GM19351 (cell line): ENCODE measurements around the gene RPL28.

Experiments
- ATAC-seq: cut with Tn5 transposase; IDR thresholded peaks from one replicate; pipeline ENCODE4 v1.9.1; 2021; ENCODE audit warnings: mild to moderate bottlenecking, moderate library complexity; ENCODE audit not compliant: unreplicated experiment

RPL28 gene

DNA sequence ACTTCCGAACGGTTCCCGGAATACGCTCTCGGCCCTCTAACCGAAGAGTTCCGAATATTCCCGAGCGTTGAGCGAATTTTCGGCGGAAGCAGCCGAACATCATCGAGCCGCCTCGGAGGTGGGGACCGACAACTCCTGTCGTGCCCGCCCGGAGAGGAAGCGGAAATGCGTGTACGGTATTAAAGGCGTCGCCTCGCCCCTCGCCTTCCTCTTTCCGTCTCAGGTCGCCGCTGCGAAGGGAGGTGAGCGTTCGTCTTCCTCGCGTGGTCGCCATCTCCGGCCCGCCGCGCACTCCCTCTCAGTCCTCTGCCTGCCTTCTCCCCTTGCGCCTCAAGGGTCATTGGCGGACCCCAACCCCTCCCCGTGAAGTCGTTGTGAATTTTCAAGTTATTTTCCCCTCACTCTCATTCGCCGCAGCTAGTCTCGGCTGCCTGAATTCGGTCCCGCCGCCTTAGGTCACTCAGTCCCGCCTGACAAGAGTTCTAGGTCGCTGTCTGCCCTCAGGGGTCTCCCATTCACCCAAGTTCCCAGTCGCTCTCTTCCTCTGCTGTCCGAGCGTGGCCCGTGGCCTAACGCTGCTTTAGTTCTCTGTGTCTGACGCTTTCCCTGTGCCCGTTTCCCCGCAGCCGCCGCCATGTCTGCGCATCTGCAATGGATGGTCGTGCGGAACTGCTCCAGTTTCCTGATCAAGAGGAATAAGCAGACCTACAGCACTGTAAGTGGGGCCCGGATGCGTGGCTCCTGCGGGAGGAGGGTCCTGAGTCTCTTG, at the start of gene RPL28:
TSS of gene RPL28 (plus strand) at position 209 of the 769 bp plus-strand sequence. CDS start at position 635, 426 bp downstream.
- peak; percentile 63 for ATAC-seq

DNA sequence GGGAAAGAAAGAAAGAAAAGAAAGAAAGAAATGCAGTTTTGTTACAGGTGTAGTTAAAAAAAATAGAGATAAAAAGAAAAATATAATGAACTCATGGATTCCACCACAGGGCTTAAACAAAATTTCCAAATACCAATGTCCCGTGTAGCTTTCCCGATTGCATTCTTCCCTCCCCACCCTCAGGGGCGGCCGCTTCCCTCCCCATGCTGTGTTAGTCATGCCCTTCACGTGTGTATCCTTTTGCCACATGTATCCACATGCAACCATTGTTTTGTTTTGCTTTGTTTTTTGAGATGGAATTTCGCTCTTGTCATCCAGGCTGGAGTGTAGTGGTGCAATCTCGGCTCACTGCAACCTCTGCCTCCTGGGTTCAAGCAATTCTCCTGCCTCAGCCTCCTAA, 49.6 kb upstream of the RPL28 start:
- no peak for ATAC-seq

DNA sequence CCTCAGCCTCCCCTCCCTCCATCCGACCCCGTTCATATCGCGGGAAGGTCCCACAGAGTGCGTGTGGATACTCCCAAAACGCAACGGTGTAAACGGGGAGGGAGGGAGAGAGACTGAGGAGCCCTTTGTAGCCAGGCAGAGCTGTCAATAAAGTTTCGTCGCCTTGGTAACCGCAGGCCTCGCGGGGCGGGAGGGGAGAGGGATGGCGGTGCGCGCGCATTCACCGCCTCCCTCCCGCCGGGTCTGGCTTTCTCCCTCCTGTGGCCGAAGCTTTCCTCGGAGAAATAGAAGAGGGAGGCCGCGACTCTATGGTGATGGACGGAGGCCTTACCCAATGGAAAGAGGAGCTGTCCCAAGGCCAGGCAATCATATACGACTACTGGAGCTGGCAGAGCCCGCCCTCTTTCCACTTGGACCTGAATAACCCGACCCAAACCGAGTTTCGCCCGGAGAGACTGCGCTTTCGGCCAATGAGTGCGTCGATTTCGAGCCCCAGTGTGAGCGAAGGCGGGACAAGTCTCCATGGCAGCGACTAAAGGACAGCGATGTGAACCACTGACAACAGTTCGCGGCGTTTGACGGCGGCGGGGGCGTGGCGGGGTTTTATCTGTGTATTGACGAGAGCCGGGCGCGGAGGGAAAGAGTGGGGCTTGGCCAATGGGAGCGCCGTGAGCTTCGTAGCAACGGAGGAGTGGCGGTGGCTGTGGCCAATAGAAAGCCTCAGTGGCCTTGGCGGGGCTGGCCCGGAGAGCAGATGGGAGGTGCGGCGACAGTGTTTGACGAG, 46.4 kb upstream of the RPL28 start, which contains the start of gene KMT5C:
TSS of gene KMT5C (plus strand) at position 772 of the 784 bp plus-strand sequence. CDS start 2,061 bp downstream, outside the sequence.
- peak; percentile 80 for ATAC-seq

DNA sequence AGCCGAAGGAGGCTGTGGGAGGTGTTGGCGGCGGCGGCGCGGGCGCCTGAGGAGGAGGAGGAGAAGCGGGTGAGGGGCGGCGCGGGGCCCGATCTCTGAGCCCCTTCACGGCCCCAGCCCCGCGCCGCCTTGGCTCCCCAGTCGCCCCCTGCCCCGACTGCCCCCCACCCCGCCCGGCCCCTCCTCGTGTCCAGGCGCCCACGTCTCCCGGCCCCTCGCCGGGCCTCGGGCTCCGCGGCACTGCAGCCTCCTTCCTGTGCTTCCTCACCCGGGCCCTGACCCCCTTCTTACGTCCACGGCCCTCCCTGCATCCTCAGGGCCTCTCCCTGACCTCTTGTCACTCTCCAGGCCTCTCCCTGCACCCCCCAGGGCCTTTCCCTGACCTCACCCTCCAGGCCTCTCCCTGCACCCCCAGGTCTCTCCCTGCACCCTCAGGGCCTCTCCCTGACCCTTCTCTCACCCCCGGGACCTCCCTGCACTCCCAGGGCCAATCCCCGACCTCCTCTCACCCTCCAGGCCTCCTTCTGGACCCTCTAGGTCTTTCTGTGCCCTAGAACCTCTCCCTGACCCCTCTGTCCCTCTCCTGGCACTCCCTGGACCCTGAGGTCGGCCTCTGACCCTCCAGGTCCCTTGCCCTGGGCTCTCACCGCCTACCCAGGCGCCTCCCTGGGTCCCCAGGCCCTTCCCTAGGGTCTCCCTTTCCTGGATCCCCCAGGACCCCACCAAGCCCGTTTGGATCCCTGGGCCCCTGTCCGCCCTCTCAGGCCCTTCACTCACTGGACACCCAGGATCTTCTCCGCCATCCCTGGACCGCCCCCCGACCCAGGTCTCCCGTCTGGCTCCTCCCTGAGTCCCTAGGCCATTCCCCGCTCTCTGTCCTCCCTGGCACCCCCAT, 45.6 kb upstream of the RPL28 start:
- no peak for ATAC-seq

DNA sequence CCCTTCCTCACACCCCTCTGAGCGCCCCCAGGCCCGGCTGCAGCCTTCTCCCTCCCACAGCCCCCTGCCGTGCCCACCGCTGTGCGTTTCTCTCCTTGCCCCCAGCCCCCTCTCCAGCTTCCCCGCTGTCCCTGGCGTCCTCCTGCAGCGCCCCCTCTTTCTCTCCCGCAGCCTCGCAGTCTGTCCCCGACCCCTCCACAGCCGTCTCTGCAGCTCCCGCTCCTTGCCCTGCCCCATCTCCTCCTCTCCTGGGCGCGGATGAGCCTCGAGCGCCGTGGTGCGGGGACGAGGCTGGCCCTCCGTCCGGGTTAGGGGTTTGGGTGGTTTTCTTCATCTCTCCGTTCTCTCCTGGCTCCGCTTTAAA, 45.0 kb upstream of the RPL28 start:
- ATAC-seq, result no peak

DNA sequence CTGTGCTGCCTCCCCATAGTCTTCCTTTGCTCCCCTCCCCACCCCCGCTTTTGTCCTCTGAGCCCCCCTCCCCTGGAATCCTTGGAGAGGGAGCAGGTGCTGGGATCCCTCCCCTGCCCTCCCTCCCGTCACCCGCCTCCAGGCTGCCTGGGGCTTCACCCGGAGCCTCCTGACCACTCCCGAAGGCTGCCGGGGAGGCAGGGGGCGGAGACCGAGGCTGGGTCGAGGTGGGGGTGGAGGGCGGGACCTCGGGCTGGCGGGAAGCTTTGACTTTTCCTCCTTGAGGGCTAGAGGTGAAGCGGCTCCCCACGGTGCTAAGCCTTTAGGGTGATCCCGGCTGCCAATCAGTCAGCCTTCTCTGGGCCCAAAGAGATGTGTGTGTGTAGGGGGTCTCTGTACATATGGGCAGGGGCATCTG, 44.6 kb upstream of the RPL28 start:
- no peak for ATAC-seq

DNA sequence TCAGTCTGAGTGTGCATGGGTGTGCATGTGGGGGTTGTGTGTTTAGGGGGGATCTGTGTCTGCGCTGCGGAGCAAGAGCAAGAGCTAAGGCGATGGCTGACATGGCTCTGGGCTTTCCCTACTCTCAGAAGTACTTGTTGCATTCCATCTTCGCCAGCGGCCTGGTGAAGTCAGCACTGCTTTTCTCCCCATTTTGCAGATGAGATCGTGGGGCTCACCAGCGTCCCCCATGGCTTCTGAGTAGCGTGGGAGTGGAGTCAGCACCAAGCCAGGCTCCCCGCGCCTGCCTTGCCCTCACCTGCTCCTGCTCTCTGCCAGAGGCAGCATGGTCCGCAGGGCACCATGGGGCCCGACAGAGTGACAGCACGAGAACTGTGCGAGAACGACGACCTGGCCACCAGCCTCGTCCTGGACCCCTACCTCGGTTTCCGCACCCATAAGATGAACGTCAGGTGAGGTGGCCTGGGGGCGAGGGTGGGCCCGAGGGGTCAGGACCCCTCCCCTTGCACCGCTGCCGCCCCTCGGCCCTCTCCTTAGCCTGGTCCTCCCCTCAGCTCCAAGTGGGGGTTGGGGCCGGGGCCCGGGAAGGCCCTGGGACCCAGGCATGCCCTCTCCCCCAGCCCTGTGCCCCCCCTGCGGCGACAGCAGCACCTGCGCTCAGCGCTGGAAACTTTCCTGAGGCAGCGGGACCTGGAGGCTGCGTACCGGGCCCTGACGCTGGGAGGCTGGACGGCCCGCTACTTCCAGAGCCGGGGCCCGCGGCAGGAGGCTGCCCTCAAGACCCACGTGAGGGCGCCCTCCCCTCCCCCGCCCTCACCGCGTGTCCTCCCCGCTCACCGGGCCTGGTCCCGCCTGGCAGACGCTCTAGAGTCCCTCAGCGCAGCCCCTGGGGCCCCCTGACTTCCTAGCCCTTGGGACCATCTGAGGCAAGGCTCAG, 43.9 kb upstream of the RPL28 start:
- ATAC-seq, result no peak

DNA sequence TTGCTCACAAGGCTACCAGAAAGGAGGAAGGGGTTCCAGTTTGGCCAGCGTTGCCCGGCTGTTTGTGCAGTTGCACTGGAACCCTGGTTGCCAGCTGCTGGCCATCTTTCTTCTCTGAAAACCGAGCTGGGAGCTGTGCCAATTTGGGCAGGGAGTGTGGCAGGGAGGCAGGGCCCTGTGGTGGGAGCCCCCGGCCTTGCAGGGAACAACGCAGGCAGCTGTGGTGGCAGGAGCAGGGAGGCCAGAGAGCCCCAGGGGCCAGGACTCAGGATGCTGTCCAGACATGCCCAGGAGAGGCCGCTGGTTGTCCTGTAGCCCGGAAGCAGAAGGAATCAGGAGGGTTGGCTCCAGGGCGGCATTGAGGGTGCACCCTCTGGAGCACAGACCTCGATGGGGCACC, 41.3 kb upstream of the RPL28 start:
- ATAC-seq, result no peak

DNA sequence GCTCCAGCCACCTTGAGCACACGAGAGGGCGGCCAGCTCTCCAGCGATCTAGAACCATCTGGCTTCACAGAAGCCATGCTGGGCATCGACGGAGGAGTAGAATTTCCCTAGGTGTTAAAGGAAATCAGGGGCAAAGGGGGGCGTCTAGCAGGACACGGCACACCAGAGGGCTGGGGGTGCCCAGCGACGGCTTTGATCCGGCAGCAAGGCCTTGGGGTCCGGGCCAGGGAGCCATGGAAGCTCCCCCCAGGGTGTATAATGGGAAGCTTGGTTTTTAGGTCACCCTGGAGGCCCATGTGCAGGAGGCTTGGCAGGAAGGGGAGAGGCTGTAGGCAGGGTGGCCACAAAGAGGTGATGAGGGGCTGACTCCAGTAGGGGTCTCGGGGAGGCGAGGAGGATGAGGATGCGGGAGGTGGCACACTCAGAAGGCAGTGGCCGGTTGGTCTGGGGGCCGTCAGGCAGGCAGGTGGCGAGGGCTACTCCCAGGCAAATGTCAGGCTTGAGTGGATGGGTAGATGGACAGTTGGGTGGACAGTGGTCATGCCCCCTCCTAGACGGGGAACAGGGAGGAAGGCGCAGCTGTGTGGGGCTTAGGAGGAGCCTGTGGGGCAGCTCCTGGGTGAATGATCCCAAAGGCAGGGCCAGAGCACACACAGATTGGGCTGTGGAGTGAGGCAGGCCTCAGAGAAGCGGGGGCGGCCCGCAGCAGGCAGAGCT, 40.5 kb upstream of the RPL28 start:
- no peak for ATAC-seq

DNA sequence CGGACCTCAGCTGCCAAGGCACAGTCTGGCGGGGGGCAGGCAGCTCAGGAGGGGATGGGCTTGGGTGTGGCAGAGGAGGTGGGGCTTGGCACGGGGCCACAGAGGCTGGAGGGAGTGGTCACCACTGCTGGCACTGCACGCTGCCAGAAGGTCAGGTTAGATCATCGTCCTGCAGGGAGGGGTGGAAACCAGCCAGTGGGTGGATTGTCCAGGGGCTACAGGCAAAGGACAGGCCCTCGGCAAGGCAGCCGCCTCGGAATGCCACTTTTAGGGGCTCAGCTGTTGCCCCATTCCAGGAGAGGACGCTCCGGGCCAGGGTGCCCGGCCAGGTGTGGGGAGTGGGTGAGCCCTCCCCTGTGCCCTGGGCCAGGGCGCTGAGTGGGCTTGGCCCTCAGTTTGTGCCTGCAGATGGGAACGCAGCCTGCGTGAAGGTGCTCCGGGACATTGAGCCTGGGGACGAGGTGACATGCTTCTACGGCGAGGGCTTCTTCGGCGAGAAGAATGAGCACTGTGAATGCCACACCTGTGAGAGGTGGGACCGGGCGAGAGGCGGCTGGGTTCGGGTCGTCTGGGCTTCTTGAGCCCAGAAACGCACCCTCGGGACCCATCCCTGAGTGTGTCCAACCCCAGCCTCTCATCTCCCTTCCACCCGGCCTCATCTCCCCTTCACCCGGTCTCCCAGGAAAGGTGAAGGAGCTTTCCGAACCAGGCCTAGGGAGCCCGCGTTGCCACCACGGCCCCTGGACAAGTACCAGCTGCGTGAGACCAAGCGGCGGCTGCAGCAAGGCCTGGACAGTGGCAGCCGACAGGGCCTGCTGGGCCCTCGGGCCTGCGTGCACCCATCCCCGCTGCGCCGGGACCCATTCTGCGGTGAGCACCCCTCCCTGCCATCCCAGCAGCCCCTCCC, 39.7 kb upstream of the RPL28 start:
- ATAC-seq, result no peak

DNA sequence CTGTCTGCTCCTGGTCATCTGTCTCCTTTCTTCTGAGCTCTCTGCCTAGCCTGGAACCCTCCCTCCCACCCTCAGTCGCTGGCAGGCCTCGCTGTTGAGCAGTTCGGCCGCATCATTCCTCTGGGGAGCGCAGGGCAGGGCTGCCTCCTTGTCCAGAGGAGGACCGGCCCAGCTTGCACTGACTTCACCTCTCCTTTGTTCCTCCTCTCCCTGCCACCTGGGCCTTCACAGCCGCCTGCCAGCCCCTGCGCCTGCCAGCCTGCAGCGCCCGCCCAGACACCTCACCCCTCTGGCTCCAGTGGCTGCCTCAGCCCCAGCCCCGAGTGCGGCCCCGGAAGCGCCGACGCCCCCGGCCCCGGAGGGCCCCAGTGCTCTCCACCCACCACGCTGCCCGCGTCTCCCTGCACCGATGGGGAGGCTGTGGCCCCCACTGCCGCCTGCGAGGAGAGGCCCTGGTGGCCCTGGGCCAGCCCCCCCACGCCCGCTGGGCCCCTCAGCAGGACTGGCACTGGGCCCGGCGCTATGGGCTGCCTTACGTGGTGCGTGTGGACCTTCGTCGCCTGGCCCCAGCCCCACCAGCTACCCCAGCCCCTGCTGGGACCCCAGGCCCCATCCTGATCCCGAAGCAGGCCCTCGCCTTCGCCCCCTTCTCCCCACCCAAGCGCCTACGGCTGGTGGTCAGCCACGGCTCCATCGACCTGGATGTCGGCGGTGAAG, 38.8 kb upstream of the RPL28 start:
- ATAC-seq, result no peak

DNA sequence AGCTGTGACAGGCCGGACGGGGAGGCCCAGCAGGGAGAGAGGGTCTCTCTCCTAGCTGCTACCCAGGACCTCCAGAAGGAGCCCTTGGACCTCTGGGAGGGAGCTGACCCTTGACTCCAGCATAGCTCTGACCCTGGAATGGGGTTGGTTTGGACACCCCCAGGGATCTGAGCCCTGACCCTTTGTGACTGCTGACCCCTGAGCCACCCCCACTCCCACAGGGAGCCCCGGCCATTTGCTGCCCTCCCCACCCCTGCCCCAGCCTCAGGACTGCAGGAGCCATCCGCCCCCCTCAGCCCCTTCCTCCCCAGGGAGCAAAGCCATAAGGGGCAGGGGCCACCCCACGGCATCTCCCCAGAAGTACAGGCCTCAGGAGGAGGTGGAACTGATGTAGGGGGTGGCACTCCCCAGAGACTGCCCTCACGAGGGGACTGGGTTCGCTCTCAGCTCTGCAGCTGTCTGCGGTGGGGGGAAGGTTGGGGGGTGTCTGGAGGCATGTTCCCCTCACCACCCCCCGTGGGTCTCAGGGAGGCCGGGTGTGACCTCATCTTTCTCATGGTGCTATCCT, 38.2 kb upstream of the RPL28 start:
- ATAC-seq, result no peak

DNA sequence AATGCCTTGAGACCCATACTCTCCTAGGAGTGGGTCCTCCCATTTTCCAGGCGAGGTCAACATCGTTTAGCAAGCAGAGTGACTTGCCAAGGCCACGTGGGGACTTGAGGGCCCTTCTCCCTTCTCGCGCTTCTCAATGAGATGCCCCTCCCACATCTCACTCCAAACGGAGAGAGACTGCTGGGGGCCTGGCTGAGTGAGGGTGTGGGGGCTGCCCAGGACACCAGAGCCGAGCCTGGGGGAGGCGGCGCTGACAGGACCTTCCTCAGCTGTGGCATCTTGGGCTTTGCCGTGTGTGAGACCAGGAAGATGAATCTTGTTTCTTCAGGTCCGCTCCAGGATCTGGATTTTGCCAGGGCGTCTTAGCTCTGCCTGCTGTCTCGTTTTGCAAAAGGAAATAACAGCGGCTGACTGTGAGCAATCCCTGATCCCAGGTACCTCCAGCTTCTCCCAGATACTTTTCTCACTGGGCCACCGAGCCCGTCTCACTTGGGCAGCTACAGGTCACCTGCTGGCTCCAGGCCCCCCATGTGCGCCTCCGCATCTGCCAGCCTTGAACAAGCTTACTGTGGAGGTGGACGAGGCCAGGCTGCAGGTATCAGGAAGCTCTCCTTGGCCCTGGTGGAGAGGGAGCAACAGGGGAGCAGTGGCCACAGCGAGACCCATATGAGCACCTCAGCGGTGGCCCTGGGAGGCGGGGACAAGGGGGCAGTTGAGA, 37.3 kb upstream of the RPL28 start:
- no peak for ATAC-seq

DNA sequence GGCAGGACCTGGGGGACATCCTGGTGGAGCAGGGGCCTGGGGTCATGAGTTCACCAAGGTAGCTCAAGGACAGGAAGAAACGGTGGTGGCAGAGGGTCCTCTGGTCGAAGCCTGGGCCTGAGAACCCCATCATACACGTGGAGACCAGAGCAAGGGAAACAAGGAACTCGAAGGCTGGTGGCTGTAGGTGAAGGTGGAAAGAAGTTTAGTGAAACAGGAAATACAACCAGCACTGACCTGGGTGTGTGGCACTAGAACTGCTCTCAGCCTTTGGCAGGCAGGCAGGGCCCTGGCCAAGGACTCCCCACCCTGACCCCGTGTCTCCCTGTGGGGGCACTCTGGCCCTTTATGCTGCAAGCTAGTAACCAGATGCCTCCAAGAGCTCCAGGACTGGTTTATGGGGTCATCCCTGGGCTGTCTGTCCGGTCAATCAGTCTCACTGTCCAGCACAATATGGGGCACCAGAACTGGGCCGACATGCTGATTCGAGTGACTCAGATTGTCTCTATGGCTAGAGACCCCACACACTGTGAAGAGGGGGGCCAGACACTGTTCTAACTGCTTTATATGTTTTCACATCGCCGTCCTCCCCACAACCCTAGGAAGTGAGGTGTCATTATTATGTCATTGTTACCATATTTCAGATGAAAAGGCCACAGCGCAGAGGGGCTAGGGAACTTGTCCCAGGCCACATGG, 35.0 kb upstream of the RPL28 start:
- no peak for ATAC-seq

DNA sequence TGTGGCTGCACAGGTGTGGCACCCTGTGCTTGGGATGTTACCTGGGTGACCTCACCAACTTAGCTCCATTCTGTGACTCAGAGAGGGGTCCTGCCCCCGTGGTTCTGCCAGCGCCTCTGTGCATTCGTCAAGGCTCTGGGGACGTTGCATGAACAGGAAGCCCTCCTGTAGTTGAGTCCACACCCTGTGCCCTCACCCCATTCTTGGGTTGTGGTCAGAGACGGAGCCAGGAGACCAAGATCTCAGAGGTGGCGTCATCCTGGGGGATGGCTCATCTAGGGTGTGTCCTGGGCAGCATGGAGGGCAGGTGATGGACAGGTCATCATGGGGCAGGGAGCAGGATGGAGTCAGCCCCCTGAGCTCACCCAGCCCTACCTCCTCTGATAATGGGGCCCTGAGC, 33.7 kb upstream of the RPL28 start:
- ATAC-seq, result no peak

DNA sequence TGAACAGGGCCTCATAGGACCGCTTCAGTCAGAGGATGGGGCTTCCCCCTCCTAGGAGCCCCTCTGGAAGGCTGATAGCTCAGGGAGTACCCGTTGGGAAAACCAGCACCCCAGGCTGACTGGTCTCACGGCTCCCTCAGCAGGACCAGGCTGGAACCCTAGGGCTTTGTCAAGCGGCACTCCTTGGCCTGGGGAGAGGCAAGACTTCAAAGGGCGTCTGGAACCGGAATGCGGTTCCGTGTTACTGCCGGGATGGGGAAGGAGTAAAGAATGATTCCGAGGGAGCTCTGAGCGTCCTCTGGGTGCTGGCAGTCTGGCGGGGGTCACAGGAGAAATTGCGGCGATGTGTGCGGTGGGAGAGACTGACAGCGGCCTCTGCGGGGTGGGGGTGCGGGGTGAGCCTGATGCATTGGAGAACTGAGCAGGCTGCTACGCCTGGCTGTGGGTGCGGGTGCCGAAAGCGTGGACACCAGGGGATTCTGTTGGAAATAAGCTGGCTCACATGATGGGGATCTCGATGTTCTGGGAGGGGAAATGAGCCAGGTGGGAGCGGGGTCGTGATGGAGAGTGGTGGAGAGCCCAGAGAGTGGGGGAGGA, 33.1 kb upstream of the RPL28 start:
- no peak for ATAC-seq
